Melanocyte of skin (primary cell): ENCODE results near the gene ATG7. TPM values are rescaled to one million over a fixed set of nuclear protein-coding genes. Genes with fewer than 3 reads are reported as not detected.

ENCODE experiments used
- small RNA-seq, 2 donors: library from RNA; depleted of rRNA; stranded (forward); fragments of <200 nt; gene quantifications; one replicate each; pipeline ENCODE3, GENCODE V24; 2012
- total RNA-seq, 2 donors: library from RNA; depleted of rRNA; stranded (reverse); fragments of >200 nt; gene quantifications; 2 replicates each; pipeline ENCODE4 v1.2.3, GENCODE V29; 2012

ATG7 gene
- total RNA-seq: 10 to 100 TPM; 41.6 to 58.8 TPM

GRCh38 chr3:11271986-11272904, at the start of gene ATG7:
ATG7 (plus strand) TSS chr3:11272397; CDS start chr3:11298696, 26,299 bp downstream.

Small RNAs within 50 kb of the gene (small RNA-seq; reads per million reads assigned to genes)
- gene AC022001.1 (0 reads per million in 2 donors), gene AC026185.1 (0 reads per million in 2 donors), gene AC083855.1 (0 reads per million in 2 donors)

Other genes starting within 250 kb of the ATG7 start
- gene HRH1, start 117.9 kb upstream of the ATG7 start, total RNA-seq: under 1 TPM; 0.33 to 0.34 TPM